Measurements from ENCODE around the gene ULK2. TPM values are rescaled to one million over a fixed set of nuclear protein-coding genes. Genes with fewer than 3 reads are reported as not detected.

Gene ULK2
- total RNA-seq, 4 donors from 2014 or later: 14.1 to 34.0 (median 19.2) TPM

DNA sequence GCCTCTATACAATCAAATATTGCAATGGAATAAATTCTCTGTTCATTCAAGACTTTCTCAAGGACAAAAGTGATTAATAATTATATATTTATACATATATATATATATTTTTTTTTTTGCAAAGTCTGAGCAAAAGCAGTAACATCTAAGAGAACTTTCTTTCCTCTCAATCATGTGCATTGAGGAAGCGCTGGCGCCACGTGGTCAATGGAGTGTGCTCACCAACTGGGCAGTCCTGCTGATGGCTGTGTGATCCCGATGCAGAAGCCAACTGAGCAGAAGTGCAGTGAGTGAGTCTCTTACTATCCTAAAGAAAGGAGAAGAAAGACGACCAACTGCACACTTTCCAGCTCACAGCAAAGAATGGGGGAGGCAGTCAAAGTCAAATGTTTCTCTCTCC is 37.2 kb upstream of the ULK2 start:
- no peak for TF ChIP-seq EP300 (IDR thresholded peaks at IDR 0.05)
- TF ChIP-seq, protein P1, sequence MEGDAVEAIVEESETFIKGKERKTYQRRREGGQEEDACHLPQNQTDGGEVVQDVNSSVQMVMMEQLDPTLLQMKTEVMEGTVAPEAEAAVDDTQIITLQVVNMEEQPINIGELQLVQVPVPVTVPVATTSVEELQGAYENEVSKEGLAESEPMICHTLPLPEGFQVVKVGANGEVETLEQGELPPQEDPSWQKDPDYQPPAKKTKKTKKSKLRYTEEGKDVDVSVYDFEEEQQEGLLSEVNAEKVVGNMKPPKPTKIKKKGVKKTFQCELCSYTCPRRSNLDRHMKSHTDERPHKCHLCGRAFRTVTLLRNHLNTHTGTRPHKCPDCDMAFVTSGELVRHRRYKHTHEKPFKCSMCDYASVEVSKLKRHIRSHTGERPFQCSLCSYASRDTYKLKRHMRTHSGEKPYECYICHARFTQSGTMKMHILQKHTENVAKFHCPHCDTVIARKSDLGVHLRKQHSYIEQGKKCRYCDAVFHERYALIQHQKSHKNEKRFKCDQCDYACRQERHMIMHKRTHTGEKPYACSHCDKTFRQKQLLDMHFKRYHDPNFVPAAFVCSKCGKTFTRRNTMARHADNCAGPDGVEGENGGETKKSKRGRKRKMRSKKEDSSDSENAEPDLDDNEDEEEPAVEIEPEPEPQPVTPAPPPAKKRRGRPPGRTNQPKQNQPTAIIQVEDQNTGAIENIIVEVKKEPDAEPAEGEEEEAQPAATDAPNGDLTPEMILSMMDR (IDR thresholded peaks at IDR 0.05): no peak
- TF ChIP-seq POLR2A (IDR thresholded peaks at IDR 0.05): no peak
- no peak for TF ChIP-seq POLR2AphosphoS5 (IDR thresholded peaks at IDR 0.05)
- H3K27ac ChIP-seq: no peak overlapping the region
- DNase-seq (ENCODE audit: low spot score in 2 of 2): no peak

DNA sequence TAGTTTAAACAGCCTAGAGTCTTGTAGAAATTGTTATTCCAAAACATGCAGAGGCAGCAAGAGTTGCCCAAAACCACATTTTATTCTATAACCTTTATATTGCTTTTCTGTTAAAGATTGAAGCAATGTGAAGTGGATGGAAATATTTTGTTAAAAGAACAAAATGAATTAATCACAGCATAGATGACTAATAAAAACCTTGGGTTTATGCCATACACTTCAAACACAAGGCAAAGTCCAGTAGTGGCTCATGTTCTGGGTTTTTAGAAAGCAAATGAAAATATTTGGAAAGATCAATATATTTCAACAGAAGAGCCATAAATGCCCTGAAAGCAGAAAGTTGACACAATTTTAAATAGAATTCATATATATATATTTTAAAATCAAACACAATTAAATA is 36.7 kb upstream of the ULK2 start:
- Histone ChIP-seq H3K27ac (no peak overlapping the region), H3K4me3 (no peak overlapping the region), H3K4me1 (no peaks in the 10 kb centered on the region), H3K9me3 (no peaks in the 10 kb centered on the region), H3K27me3 (no peaks in the 10 kb centered on the region), H3K36me3 (peaks cover 72% of the 10 kb centered on the region)
- TF ChIP-seq POLR2AphosphoS5 (IDR thresholded peaks at IDR 0.05): no peak
- TF ChIP-seq EP300 (IDR thresholded peaks at IDR 0.05): no peak
- no peak for TF ChIP-seq POLR2A (IDR thresholded peaks at IDR 0.05)
- TF ChIP-seq, protein P1 (IDR thresholded peaks at IDR 0.05): no peak
- no peak for DNase-seq (ENCODE audit: low spot score in 2 of 2)

More for the DNA sequence above, 37.2 kb upstream of the ULK2 start:
- Histone ChIP-seq H3K27me3 (no peaks in the 10 kb centered on the region), H3K4me1 (no peaks in the 10 kb centered on the region), H3K9me3 (no peaks in the 10 kb centered on the region), H3K36me3 (peaks cover 77% of the 10 kb centered on the region), H3K4me3 (no peak overlapping the region)
- 82% methylated on average over 5 of the region's 5 CpGs for WGBS

DNA sequence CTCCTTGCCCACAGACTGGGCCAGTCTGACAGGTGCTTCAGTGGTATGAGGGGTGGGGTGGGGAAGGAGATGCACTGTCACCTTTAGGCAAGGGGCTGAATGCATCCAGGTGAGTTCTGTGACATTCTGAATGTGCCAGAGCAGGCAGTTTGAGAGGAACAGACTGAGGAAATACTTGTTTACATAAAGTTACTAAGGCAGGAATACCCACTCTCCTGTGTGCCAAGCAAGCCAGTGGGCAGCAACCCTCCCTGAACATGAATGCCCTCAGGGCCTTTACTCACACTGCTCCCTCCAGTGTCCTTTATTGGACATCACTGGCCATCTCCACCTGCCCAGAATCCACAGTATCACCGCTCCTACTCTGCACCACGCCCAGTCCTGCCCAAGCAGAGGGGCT is 33.1 kb upstream of the ULK2 start:
- no peaks in the 10 kb centered on the region for H3K27me3 ChIP-seq
- no peak overlapping the region for H3K27ac ChIP-seq
- no peak overlapping the region for H3K4me3 ChIP-seq
- H3K4me1 ChIP-seq: peaks cover 13% of the 10 kb centered on the region
- peaks cover 38% of the 10 kb centered on the region for H3K36me3 ChIP-seq
- H3K9me3 ChIP-seq: no peaks in the 10 kb centered on the region
- TF ChIP-seq POLR2A (IDR thresholded peaks at IDR 0.05) (no peak), POLR2AphosphoS5 (IDR thresholded peaks at IDR 0.05) (no peak), EP300 (IDR thresholded peaks at IDR 0.05) (no peak)
- TF ChIP-seq, protein P1 (IDR thresholded peaks at IDR 0.05): no peak
- 100% methylated on average over 1 of the region's 2 CpGs for WGBS
- DNase-seq (ENCODE audit: low spot score in 2 of 2): no peak

DNA sequence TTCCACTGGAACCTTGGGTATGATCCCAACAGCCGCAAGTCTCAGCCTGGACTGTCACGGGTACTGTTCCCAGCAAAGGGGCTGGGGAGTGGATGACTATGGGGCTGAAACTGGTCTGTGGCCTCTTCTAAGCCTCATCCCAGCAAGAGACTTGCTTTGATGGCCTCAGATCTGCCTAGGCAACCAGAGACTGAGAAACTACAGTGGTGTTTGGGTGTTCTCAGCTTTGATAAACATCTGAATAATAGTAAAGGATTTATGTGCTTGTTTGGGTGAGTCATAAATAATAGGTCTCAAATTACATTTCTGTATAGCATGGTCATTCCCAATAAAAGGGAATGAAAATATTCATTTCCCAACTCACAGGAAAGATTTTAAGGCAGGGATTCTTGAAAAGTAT is 30.2 kb upstream of the ULK2 start:
- no peak for DNase-seq (ENCODE audit: low spot score in 2 of 2)
- Histone ChIP-seq H3K4me3 (no peak overlapping the region), H3K27ac (no peak overlapping the region), H3K36me3 (peaks cover 13% of the 10 kb centered on the region), H3K4me1 (peaks cover 13% of the 10 kb centered on the region), H3K9me3 (no peaks in the 10 kb centered on the region), H3K27me3 (no peaks in the 10 kb centered on the region)
- 20% methylated on average over 2 of the region's 2 CpGs for WGBS
- TF ChIP-seq POLR2A (IDR thresholded peaks at IDR 0.05): no peak
- no peak for TF ChIP-seq EP300 (IDR thresholded peaks at IDR 0.05)
- TF ChIP-seq POLR2AphosphoS5 (IDR thresholded peaks at IDR 0.05): no peak
- TF ChIP-seq, protein P1 (IDR thresholded peaks at IDR 0.05): no peak

DNA sequence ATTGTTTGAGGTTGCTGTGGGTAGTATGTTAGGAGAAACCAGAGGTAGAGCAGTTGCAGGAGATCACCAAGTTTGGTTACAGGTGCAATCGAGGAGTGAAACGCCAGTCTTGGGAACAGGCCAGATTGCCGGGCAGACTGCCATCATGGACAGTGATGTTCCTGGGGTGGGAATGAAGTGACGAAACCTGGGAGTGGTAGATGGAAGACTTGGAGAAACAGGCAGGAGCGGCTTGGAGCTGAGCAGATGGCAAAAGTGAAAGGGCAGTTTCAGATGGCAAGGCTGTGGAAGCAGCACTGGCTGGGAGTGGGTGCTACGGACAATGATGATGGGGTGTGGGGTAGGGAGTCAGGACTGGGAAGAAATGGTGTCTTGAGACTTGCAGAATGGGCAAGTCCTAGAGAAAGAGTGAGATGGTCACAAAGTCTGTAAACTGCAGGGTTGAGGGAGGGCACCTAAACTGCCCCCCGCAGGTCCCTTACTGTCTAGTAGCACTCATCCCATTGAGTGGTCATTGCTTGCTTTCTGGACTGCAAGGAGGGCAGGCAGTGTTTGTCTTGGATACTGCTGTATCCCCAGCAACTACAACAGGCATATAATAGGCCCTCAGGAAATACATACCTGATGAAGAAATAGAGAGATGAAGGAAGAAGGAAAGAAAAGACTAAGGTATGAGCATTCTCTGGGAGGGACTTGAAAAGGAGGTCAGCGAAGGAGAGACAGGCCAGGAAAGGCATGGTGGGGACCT is 29.5 kb upstream of the ULK2 start:
- H3K27ac ChIP-seq: no peak overlapping the region
- TF ChIP-seq, protein P1 (IDR thresholded peaks at IDR 0.05): no peak
- no peak for TF ChIP-seq EP300 (IDR thresholded peaks at IDR 0.05)
- no peak for TF ChIP-seq POLR2A (IDR thresholded peaks at IDR 0.05)
- no peak overlapping the region for H3K4me3 ChIP-seq
- H3K4me1 ChIP-seq: peaks cover 13% of the 10 kb centered on the region
- H3K36me3 ChIP-seq: peaks cover 10% of the 10 kb centered on the region
- no peaks in the 10 kb centered on the region for H3K27me3 ChIP-seq
- H3K9me3 ChIP-seq: no peaks in the 10 kb centered on the region
- DNase-seq (ENCODE audit: low spot score in 2 of 2): no peak
- WGBS: 55% methylated on average over 8 of the region's 8 CpGs
